CD4-positive, alpha-beta T cell treated with Interleukin-2 at 100 ng/mL for 4 hours (primary cell): ENCODE data around the gene CYP26B1.
"Not testable (repeated sequence)": the region's sequence is repeated elsewhere in the genome, so short reads cannot be mapped to it uniquely, and the experiment has no call there.

ENCODE experiments used
- DNase-seq: peaks from one replicate; pipeline ENCODE4 v3.0.0-alpha.2; 2020; ENCODE audit warnings: low spot score

Gene CYP26B1

DNA sequence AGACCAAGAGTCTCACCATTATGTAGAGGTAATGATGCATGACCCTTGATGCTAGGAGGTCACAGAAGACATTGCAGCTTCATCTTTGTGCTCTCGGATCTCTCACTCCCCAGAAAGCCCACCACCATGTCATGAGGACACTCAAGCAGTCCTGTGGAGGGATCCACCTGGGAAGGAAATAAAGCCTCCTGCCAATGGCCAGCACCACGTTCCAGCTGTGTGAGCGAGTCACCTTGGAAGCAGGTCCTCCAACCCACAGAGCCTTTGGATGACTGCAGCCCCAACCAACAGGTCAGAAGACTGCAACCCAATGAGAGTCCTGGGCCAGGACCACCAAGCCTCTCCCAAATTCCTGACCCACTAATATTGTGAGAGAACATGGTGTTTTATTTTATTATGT, 38.4 kb downstream of the CYP26B1 start:
- DNase-seq = no peak

- no peak for DNase-seq
These were observed 39.5 kb downstream of the CYP26B1 start for GRCh38 chr2:72108121-72108520.

GRCh38 chr2:72106978-72107377, 40.7 kb downstream of the CYP26B1 start:
- DNase-seq = no peak

GRCh38 chr2:72104821-72105588, 42.7 kb downstream of the CYP26B1 start:
- DNase-seq = no peak

- DNase-seq = no peak
These were observed 44.0 kb downstream of the CYP26B1 start for GRCh38 chr2:72103690-72104089.

DNA sequence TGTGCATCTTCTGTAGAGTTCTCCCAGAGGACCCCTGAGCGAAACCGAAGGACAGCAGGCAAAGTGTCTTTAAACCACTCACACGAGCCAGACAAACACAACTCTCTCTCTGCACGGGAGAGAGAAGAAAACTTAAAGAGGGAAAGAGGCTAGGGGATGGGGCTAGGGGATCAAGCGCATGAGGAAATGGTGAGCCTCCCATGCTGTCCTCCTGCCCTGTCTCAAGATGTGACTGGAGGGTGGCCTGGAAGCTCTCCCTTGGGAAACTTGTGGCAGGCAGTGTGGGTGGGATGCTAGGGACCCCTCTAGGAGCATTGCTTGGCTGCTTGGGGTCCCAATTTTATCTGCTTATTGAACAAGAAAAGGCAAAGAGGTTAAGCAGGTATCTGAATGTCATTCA, 44.5 kb downstream of the CYP26B1 start:
- DNase-seq = no peak

DNA sequence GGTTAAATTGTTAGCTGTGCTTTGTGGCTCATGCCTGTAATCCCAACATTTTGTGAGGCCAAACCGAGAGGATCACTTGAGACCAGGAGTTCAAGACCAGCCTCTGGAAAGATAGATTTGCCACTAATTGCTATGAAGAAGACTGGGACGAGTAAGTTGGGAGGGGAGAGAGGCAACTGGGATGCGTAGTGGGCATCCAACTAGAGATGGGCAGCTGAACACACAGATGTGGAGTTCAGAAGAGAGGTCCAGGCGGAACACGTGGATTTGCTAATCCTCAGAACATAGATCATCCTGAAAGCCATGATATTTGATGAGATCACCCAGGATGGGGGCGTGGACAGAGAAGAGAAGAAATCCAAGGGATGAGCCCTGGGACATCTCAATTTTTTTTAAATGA, 48.7 kb downstream of the CYP26B1 start:
- no peak for DNase-seq

DNA sequence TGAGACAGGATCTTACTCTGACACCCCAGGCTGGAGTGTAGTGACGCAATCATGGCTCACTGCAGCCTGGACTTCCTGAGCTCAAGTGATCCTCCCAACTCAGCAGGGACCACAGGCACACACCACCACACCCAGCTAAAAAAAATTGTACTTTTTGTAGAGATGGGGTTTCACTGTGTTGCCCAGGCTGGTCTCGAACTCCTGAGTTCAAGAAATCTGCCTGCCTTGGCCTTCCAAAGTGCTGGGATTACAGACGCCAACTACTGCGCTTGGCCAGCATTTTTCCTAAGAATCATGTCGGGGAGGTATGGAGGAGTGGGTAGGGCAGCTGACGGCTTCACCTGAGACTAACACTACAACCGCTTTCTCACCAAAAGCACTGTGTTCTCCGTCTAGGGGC, 50.4 kb downstream of the CYP26B1 start:
- no peak for DNase-seq

- no peak for DNase-seq
These were observed 51.5 kb downstream of the CYP26B1 start for GRCh38 chr2:72096181-72096580.

- no peak for DNase-seq
These were observed 52.3 kb downstream of the CYP26B1 start for GRCh38 chr2:72095364-72095763.

DNA sequence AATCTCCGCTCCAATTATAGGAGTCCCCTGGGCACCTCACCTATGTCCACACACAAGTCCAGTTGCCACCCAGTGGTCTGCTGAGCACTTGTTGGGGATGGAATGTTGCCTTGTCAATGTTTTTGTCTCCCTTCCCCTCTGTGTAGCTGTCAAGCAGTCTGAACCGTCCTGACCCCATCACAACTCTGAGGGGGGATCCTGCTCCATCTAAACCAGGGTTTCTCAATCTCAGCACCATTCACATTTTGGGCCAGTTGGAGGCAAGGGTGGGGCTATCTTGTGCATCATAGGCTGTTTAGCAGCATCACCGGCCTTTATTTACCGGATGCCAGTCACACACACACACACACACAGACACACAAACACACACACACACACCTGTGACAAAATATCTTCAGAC, 53.0 kb downstream of the CYP26B1 start:
- no peak for DNase-seq

GRCh38 chr2:72092111-72092510, 55.6 kb downstream of the CYP26B1 start:
- DNase-seq = no peak

DNA sequence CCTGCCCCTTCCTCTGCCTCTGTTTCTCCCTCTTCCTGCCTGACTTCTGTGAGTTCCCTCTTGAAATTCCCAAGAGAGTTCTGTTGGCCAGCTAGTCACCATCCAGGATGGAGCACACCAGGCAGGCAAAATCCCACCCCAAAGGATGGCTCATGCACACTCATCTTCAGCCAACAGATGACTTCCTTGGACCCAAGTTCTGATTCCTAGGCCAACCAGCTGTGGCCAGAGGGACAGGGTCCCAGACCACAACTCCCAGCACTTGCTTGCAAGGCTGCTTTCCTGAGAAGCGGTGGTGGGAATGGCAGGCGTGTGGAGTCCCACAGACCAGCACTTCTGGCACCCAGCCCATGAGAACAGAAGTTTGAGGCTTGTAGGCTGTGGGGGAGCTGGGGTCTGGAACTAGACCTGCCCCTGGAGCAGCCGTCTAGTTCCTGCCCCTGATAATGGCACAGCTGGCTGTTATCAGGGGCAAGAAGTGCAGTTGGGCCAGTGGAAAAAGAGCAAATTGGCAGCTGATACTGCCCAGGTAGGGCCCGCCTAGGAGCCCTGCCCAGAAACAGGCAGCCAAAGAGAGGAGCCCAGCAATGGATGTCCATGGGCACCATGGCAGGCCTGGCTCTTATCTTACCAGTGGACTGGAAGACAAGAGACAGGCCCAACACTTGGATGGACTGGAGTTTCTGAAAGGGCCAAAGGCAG, 56.7 kb downstream of the CYP26B1 start:
- DNase-seq = no peak

- DNase-seq = no peak
These were observed 57.4 kb downstream of the CYP26B1 start for GRCh38 chr2:72090271-72090720.

DNA sequence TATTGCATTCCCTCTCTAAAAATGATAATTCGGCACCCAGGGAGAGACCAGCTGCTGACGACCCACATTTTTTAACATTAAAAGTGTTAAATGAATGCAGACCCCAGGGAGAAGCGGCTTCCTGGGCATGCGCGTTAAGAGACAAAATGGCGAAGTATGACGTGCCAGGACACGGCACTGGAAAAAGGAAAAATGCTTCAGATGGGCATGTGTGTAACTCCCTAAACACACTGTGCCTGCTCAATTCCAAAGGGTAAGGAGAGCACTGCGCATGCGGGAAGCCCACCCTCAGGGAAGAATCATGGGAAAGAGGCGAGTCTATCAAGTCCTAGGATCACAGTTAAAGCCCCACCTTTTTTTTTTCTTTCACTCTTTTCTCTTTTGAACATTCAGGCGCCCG, 58.1 kb downstream of the CYP26B1 start:
- no peak for DNase-seq

- no peak for DNase-seq
These were observed 58.6 kb downstream of the CYP26B1 start for GRCh38 chr2:72089028-72089427.

- not testable (repeated sequence) for DNase-seq
These were observed 60.6 kb downstream of the CYP26B1 start for GRCh38 chr2:72086871-72087633.

DNA sequence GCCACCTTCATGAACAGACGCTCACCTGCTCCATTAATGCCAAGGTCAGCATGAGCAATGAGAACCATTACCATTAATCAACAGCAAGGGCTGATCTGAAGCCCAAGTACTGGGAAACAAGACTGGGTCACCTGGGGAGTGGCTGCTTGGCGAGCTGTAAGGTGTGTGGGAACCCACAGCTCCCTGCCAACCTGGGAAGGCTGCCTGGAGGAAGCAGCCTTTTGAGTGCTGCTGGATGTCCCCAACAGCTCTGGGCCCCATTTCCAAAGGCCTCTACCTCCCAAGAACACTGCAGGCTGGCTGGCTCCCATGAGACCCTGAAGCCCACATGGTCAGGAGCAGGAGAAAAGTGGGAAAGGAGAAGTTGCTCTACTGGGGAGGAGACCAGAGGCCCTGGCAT, 62.1 kb downstream of the CYP26B1 start:
- DNase-seq = no peak

DNA sequence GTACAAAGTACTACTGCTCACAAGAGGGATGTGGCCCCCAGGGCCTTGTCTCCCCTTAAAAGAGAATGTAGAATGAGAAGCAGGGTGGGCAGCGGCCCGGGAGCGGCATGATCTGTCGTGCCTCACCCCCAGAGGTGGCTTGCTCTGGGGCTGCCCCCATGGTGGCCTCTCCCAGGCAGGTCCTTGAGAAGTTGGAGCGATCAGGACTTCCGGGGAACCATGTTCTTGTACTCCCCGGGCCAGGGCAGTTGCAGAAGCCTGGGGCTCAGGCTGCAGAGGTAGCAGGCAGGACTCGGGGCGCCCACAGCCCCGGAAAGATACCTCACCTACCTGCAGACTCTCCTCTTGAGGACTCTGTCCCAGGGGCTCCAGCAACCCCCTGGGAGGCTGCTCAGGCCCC, 62.6 kb downstream of the CYP26B1 start:
- no peak for DNase-seq

DNA sequence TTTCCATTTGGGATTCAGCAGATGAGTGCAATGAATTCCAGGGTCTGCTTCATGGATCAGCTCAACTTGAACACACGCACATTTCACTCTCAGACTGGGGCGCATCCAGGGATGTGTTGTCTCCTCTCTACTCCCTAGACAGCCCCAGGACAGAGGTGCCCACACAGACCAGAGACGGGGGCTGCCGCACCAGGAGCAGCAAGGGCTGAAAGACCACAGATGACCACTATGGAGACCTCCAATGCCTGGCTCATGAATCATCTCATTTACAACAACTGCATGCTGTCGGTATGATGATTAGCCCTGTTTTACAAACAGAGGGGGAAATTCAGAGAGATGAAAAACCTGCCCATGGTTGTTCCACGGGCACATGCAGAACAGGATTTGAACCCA, 63.1 kb downstream of the CYP26B1 start:
- no peak for DNase-seq

DNA sequence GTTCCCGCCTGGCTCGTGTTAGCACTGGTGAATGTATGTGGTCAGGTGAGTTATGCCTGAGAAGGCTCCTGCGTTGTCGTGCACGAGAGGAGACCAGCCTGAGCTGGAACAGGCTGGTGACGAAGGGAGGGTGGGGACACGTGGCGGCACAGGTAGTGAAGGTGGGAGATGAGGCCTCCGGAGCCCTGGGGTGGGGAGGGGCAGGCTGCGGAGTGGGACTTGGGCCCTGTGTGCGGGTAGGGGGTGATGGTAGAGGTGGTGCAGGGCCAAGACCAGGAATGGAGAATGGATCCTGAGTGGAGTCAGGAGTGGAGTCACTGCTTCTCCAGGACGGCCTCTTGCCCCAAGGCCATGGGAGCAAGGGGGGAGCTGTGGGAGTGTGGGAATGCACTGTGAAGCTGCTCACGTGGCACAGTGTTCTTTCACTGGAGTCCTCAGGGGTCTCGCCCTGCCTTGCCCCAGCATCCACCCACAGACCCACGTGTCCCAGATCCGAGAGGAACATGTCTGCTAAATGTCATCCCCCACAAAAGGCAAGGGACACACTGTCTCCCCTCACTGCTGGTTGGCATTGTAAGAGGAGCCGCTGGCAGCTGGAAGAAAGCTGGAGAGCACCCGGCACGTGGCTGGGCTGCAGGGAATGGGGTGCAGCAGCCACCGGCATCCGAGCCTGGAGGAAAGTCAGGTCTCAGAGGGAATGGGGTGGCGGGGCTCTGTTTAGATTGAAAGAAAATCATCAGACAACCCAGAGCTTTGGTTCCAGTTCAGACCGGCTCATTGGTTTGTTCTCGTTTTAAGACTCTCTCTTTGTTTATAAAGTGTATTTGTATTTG, 63.7 kb downstream of the CYP26B1 start:
- no peak for DNase-seq

DNA sequence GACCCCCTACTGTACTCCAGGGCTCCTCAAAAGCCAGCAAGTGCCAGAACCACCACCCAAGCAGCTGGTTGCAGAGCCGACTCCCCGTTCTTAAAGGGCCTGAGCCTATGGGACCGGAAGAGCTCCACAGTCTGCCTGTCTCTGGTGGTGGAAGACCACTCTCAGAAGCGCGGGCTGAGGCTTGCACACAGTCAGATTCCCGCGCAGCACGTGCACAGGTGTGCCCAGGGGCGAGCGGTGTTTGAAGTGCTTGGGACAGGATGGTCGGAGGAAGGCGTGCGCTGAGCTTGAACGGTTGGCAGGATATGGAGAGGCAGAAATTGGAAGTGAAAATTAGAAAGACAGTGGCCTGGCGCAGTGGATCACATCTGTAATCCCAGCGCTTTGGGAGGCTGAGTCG, 64.8 kb downstream of the CYP26B1 start:
- no peak for DNase-seq
